H1 (cell line): ENCODE measurements around the gene LRRC23. TPM values are rescaled to one million over a fixed set of nuclear protein-coding genes. Genes with fewer than 3 reads are reported as not detected.

ENCODE experiments used
- CTCF ChIA-PET: fragments of 300-600 bp; sonication (Branson Sonifier 250); formaldehyde crosslinking; loops from one replicate; lab custom pipeline; 2021; ENCODE audit not compliant: partially characterized antibody; lab: Charles Lee
- POLR2A ChIA-PET: fragments of 300-600 bp; sonication (Branson Sonifier 250); formaldehyde crosslinking; loops from one replicate; lab custom pipeline; 2021; ENCODE audit warnings: inconsistent platforms; ENCODE audit not compliant: partially characterized antibody; lab: Charles Lee
- DNase-seq, 2 experiments: peaks; one replicate each; pipeline versions ENCODE4 v3.0.0 to v3.0.0-alpha.2; 2010 to 2022; ENCODE audit warnings: low spot score in 2 of 2, low read depth in 1 of 2, mixed read lengths in 1 of 2
- FAIRE-seq: peaks from 2 replicates; lab custom pipeline; 2011; peaks lifted over from hg19 to GRCh38; lab: Jason Lieb, UNC
- H2AFZ ChIP-seq: 2 replicates; pipeline ENCODE4 v1.8.1; 2012; ENCODE audit warnings: low read length, inconsistent platforms
- H2AK5ac ChIP-seq: 2 replicates; pipeline ENCODE4 v1.6.1; 2013; ENCODE audit warnings: low read depth, low read length
- H2BK120ac ChIP-seq: replicated peaks from 2 replicates; pipeline ENCODE3; 2013; ENCODE audit warnings: low read depth, low read length, inconsistent platforms
- H2BK12ac ChIP-seq: 2 replicates; pipeline ENCODE4 v1.6.1; 2013; ENCODE audit warnings: low read depth, low read length
- H2BK15ac ChIP-seq: 2 replicates; pipeline ENCODE4 v1.6.1; 2013; ENCODE audit warnings: low read length
- H2BK20ac ChIP-seq: 2 replicates; pipeline ENCODE4 v1.6.1; 2013; ENCODE audit warnings: low read length
- H2BK5ac ChIP-seq: 2 replicates; pipeline ENCODE4 v1.6.1; 2013; ENCODE audit warnings: low read depth, low read length
- H3K14ac ChIP-seq: 2 replicates; pipeline ENCODE4 v1.6.1; 2013; ENCODE audit warnings: inconsistent platforms; ENCODE audit not compliant: insufficient read length
- H3K18ac ChIP-seq: 2 replicates; pipeline ENCODE4 v1.6.1; 2013; ENCODE audit warnings: low read length; ENCODE audit errors: extremely low read depth
- H3K23ac ChIP-seq: 2 replicates; pipeline ENCODE4 v1.6.1; 2013; ENCODE audit warnings: inconsistent platforms; ENCODE audit not compliant: insufficient read length
- H3K23me2 ChIP-seq: 2 replicates; pipeline ENCODE4 v1.6.1; 2013; ENCODE audit warnings: low read depth, low read length
- H3K27ac ChIP-seq: 2 replicates; pipeline ENCODE4 v1.6.1; 2011; ENCODE audit warnings: low read depth, low read length, inconsistent platforms
- H3K27me3 ChIP-seq, 4 experiments: replicated peaks in 1 of 4; 1 replicate in 1 of 4; 2 replicates in 3 of 4; pipeline versions ENCODE4 v1.6.1 to v1.8.1; 2011 to 2013; ENCODE audit warnings: low read length in 3 of 4, mild to moderate bottlenecking in 3 of 4, inconsistent platforms in 2 of 4, mixed read lengths in 2 of 4, moderate library complexity in 1 of 4; ENCODE audit not compliant: control insufficient read depth in 3 of 4, insufficient read depth in 3 of 4; ENCODE audit errors: extremely low read depth in 1 of 4
- H3K36me3 ChIP-seq, 4 experiments: 2 replicates each; pipeline versions ENCODE4 v1.6.1 to v1.8.1; 2011 to 2013; ENCODE audit warnings: mild to moderate bottlenecking in 4 of 4, low read length in 3 of 4, moderate library complexity in 2 of 4, control low read depth in 1 of 4, inconsistent platforms in 1 of 4; ENCODE audit not compliant: insufficient read depth in 4 of 4, control insufficient read depth in 2 of 4
- H3K4ac ChIP-seq: replicated peaks from 2 replicates; pipeline ENCODE3; 2013; ENCODE audit warnings: low read length, low read depth, mixed read lengths, inconsistent platforms; ENCODE audit not compliant: insufficient read length
- H3K4me1 ChIP-seq, 4 experiments: replicated peaks in 1 of 4; 1 replicate in 1 of 4; 2 replicates in 3 of 4; pipeline versions ENCODE4 v1.6.1 to v1.8.1; 2011 to 2013; ENCODE audit warnings: low read length in 3 of 4, inconsistent platforms in 2 of 4, mixed read lengths in 1 of 4; ENCODE audit not compliant: insufficient read depth in 4 of 4, control insufficient read depth in 3 of 4
- H3K4me2 ChIP-seq, 2 experiments: 2 replicates each; pipeline versions ENCODE4 v1.6.1 to v1.8.1; 2011 to 2013; ENCODE audit warnings: low read depth in 2 of 2, low read length in 2 of 2, control low read depth in 1 of 2, inconsistent platforms in 1 of 2, mild to moderate bottlenecking in 1 of 2; ENCODE audit not compliant: insufficient read depth in 1 of 2
- H3K4me3 ChIP-seq, 4 experiments: fragments of 200-600, 300-600 bp in 1 of 4; sonication (generic), shearing (Covaris generic), sonication (Bioruptor Twin) in 1 of 4; 2 replicates each; pipeline versions ENCODE4 v1.5.1 to v1.8.1; 2011 to 2016; ENCODE audit warnings: low read length in 4 of 4, low read depth in 3 of 4, control low read depth in 2 of 4, inconsistent platforms in 2 of 4, mild to moderate bottlenecking in 2 of 4, mixed read lengths in 1 of 4, moderate library complexity in 1 of 4; ENCODE audit not compliant: insufficient read depth in 2 of 4; ENCODE audit errors: extremely low read depth in 1 of 4
- H3K56ac ChIP-seq: replicated peaks from 2 replicates; pipeline ENCODE3; 2013; ENCODE audit warnings: low read depth, mild to moderate bottlenecking, mixed read lengths, low read length, inconsistent platforms; ENCODE audit not compliant: insufficient read length
- H3K79me1 ChIP-seq: 2 replicates; pipeline ENCODE4 v1.6.1; 2013; ENCODE audit warnings: low read depth, low read length, control low read depth
- H3K79me2 ChIP-seq, 2 experiments: 2 replicates each; pipeline versions ENCODE4 v1.6.1 to v1.8.1; 2012 to 2013; ENCODE audit warnings: low read length in 2 of 2, mild to moderate bottlenecking in 2 of 2, inconsistent platforms in 1 of 2; ENCODE audit not compliant: insufficient read depth in 2 of 2, control insufficient read depth in 1 of 2
- H3K9ac ChIP-seq, 4 experiments: replicated peaks in 1 of 4; 1 replicate in 1 of 4; 2 replicates in 3 of 4; pipeline versions ENCODE4 v1.6.1 to v1.8.1; 2011 to 2013; ENCODE audit warnings: low read depth in 3 of 4, low read length in 3 of 4, control low read depth in 2 of 4, mild to moderate bottlenecking in 2 of 4, moderate library complexity in 2 of 4, inconsistent platforms in 1 of 4; ENCODE audit errors: extremely low read depth in 1 of 4
- H3K9me3 ChIP-seq, 2 experiments: 2 replicates each; pipeline versions ENCODE4 v1.6.1 to v1.8.1; 2012 to 2013; ENCODE audit warnings: mild to moderate bottlenecking in 2 of 2, moderate library complexity in 2 of 2, control low read depth in 1 of 2, inconsistent platforms in 1 of 2, low read depth in 1 of 2, low read length in 1 of 2, mixed read lengths in 1 of 2; ENCODE audit not compliant: insufficient read depth in 2 of 2
- H4K20me1 ChIP-seq, 2 experiments: replicated peaks in 1 of 2; 2 replicates each; pipeline versions ENCODE3 to v1.8.1; 2011 to 2013; ENCODE audit warnings: inconsistent platforms in 2 of 2, low read length in 2 of 2, mild to moderate bottlenecking in 1 of 2; ENCODE audit not compliant: insufficient read depth in 2 of 2, control insufficient read depth in 1 of 2
- H4K5ac ChIP-seq: 2 replicates; pipeline ENCODE4 v1.6.1; 2013; ENCODE audit warnings: low read length, low read depth, mixed read lengths, inconsistent platforms; ENCODE audit not compliant: insufficient read length
- H4K8ac ChIP-seq: 2 replicates; pipeline ENCODE4 v1.8.0; 2013; ENCODE audit warnings: mild to moderate bottlenecking, moderate library complexity, low read length, inconsistent platforms; ENCODE audit not compliant: insufficient read depth; ENCODE audit errors: extremely low read depth
- H4K91ac ChIP-seq: replicated peaks from 2 replicates; pipeline ENCODE3; 2013; ENCODE audit warnings: low read length, mixed read lengths, inconsistent platforms; ENCODE audit not compliant: insufficient read length
- CEBPB ChIP-seq: IDR thresholded peaks from 2 replicates; pipeline ENCODE4 v1.6.1; 2012; ENCODE audit warnings: low read depth, low read length
- KDM4A ChIP-seq: IDR thresholded peaks from one replicate; pipeline ENCODE4 v1.7.1; 2012; ENCODE audit warnings: low read depth, mild to moderate bottlenecking, moderate library complexity, low read length, inconsistent platforms; ENCODE audit not compliant: severe bottlenecking
- RBBP5 ChIP-seq: IDR thresholded peaks from 2 replicates; pipeline ENCODE4 v1.7.1; 2012; ENCODE audit warnings: low read depth, mild to moderate bottlenecking, inconsistent platforms, low read length, moderate library complexity, borderline replicate concordance
- SAP30 ChIP-seq: fragments of 300-600 bp; sonication (generic); IDR thresholded peaks from 2 replicates; pipeline ENCODE4 v1.7.1; 2012; ENCODE audit warnings: low read length, moderate library complexity, mild to moderate bottlenecking, inconsistent platforms; ENCODE audit not compliant: insufficient read depth, insufficient replicate concordance
- SIN3A ChIP-seq, 2 experiments: IDR thresholded peaks in 1 of 2; conservative IDR thresholded peaks in 1 of 2; 2 replicates each; pipeline ENCODE4 v1.6.1; 2011 to 2012; ENCODE audit warnings: low read length in 2 of 2, improper control_type of control experiment in 1 of 2, low read depth in 1 of 2, mild to moderate bottlenecking in 1 of 2
- SIX5 ChIP-seq: IDR thresholded peaks from 2 replicates; pipeline ENCODE4 v1.6.1; 2011; ENCODE audit warnings: mild to moderate bottlenecking, low read depth, low read length
- SP1 ChIP-seq: IDR thresholded peaks from 2 replicates; pipeline ENCODE4 v1.6.1; 2011; ENCODE audit warnings: low read depth, low read length
- SRF ChIP-seq: IDR thresholded peaks from 2 replicates; pipeline ENCODE4 v1.6.1; 2011; ENCODE audit warnings: mild to moderate bottlenecking, low read depth, low read length, moderate library complexity
- YY1 ChIP-seq: IDR thresholded peaks from 2 replicates; pipeline ENCODE4 v1.6.1; 2011; ENCODE audit warnings: low read depth, mild to moderate bottlenecking, low read length
- WGBS, 2 experiments: shearing (Covaris generic) in 1 of 2; methylation state at CpG; one replicate each; pipeline versions ENCODE4 v1.1.6 to v1.1.7; 2013 to 2015; ENCODE audit warnings: low lambda C conversion rate in 2 of 2, mixed read lengths in 2 of 2, inconsistent platforms in 1 of 2, low coverage in 1 of 2, missing lambda C conversion rate in 1 of 2; ENCODE audit not compliant: insufficient replicate concordance in 2 of 2, insufficient coverage in 1 of 2, insufficient read length in 1 of 2; ENCODE audit errors: extremely low coverage in 1 of 2, missing lambda C conversion rate in 1 of 2; 5-methylcytosine and 5-hydroxymethylcytosine counted together
- polyA plus RNA-seq, 7 experiments: library from polyadenylated mRNA; depleted of rRNA in 3 of 7; stranded (reverse) in 5 of 7; unstranded in 2 of 7; fragments of >200 nt in 5 of 7; fragments of 200-250 nt in 2 of 7; gene quantifications; 1 replicate in 5 of 7; 2 replicates in 1 of 7; 4 replicates in 1 of 7; pipeline versions ENCODE4 v1.2.1 to v1.2.3, GENCODE V29; 2011 to 2013; ENCODE audit warnings: missing spikeins in 2 of 7, mixed read lengths in 2 of 7
- total RNA-seq: library from RNA; stranded (reverse); fragmentation: NEBNext Ultra II Directional; extraction: Animal tissue kit (Norgen Biotek cat#: 25700); gene quantifications from 2 replicates; pipeline ENCODE4 v1.2.1, GENCODE V29; 2021

Gene LRRC23
- total and polyA plus RNA-seq, 2 of the 8 experiments (the other 6 are each of a cell fraction or from before 2014, with no cell fraction given): 2.5 to 3.6 TPM

DNA sequence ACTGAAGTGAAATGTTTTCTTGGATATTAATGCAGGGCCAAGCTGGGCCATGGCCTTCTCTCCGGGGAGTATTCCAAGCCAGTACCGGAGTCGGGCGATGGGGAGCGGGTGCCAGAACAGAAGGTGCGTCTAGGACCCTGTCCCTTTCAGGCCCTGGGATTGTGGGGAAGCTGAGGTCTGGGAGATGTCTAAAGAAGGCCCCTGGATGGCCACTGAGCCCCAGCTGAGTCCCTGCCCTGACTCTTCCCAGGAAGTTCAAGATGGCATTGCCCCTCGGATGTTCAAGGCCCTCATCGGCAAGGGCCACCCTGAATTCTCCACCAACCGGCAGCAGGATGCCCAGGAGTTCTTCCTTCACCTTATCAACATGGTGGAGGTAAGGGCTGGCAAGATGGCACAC lies 44.5 kb upstream of the LRRC23 start:
- Histone ChIP-seq H3K14ac (no peak overlapping the region), H3K56ac (no peak overlapping the region), H3K79me1 (no peaks in the 10 kb centered on the region; the same call in 1 of the 2 replicates), H3K4me3 (no peak overlapping the region), H2BK5ac (no peak overlapping the region), H2BK12ac (no peak overlapping the region)
- TF ChIP-seq SAP30 (no peak), CEBPB (no peak), SRF (no peak), RBBP5 (no peak), YY1 (no peak), SP1 (no peak), SIX5 (no peak), SIN3A (conservative IDR thresholded peaks at IDR 0.05 in 1 of 2, IDR thresholded peaks at IDR 0.05 in 1 of 2; ENCODE audit: low read depth in 1 of 2, low read length in 2 of 2) (no peak), KDM4A (no peak)
- TF ChIP-seq, all 59 proteins: peak for 0
- H4K91ac ChIP-seq: no peak overlapping the region
- H3K4ac ChIP-seq: no peak overlapping the region
- H4K5ac ChIP-seq: no peak overlapping the region
- FAIRE-seq (no peak), DNase-seq (no peak)
- ChIA-PET POLR2A (interaction anchor here (1.1 to 18.9 kb wide), 5 partner anchors 9 to 322 kb away, joined by 3 to 588 read pairs (median 5); partner anchors contain the start of genes C12orf57, CDCA3, GNB3 and RNU7-1), CTCF (interaction anchor here (0.6 to 4.5 kb wide), 6 partner anchors 11 to 194 kb away, joined by 3 to 27 read pairs (median 5); partner anchors contain the start of genes GNB3 and SPSB2)
- H3K4me1 ChIP-seq: no peaks in the 10 kb centered on the region
- no peak overlapping the region for H3K9ac ChIP-seq
- no peaks in the 10 kb centered on the region for H3K9me3 ChIP-seq
- peaks cover 31 to 77% (median 72%) of the 10 kb centered on the region in 4 experiments for H3K36me3 ChIP-seq
- H2BK15ac ChIP-seq: no peak overlapping the region
- no peaks in the 10 kb centered on the region for H3K23me2 ChIP-seq
- H2AFZ ChIP-seq: no peak overlapping the region
- 91% methylated on average over 9 of the region's 9 CpGs; no CpG with 5 or more reads in 1 of the 2 experiments for WGBS, 2 experiments
- H3K27me3 ChIP-seq: no peaks in the 10 kb centered on the region
- no peak overlapping the region for H4K8ac ChIP-seq
- H3K18ac ChIP-seq: no peak overlapping the region
- H3K4me2 ChIP-seq: no peak overlapping the region
- no peak overlapping the region for H2BK120ac ChIP-seq
- no peak overlapping the region for H2AK5ac ChIP-seq
- H3K23ac ChIP-seq: no peak overlapping the region
- peaks cover 0 to 2% of the 10 kb centered on the region in 2 experiments for H4K20me1 ChIP-seq
- H3K27ac ChIP-seq: no peak overlapping the region
- no peaks in the 10 kb centered on the region for H3K79me2 ChIP-seq
- H2BK20ac ChIP-seq: no peak overlapping the region
